ENCODE results near the gene ENPEP. TPM values are rescaled to one million over a fixed set of nuclear protein-coding genes. Genes with fewer than 3 reads are reported as not detected.
A peak's percentile ranks its signal among the peaks of the same experiment; 100 is the strongest.

Gene ENPEP
- total RNA-seq, 2 experiments from 2014 or later = 0.02 TPM; not detected in 1

- peak overlapping the region; percentile 81 for H3K4me3 Mint-ChIP-seq
- no peak for DNase-seq
- H3K9me3 Mint-ChIP-seq = no peaks in the 10 kb centered on the region
- peaks cover 14% of the 10 kb centered on the region for H3K4me1 Mint-ChIP-seq
- ChIA-PET CTCF (interaction anchor here (2.4 kb wide), 1 partner anchor 509 kb away, joined by 11 read pairs; no protein-coding TSS in a partner anchor), POLR2A (no interaction called here)
- no peaks in the 10 kb centered on the region for H3K36me3 Mint-ChIP-seq (ENCODE audit: low read depth)
- H3K27ac Mint-ChIP-seq = no peak overlapping the region
- H3K27me3 Mint-ChIP-seq = peaks cover 12% of the 10 kb centered on the region
Measured at GRCh38 chr4:110514889-110515479, 39.0 kb downstream of the ENPEP start.

DNA sequence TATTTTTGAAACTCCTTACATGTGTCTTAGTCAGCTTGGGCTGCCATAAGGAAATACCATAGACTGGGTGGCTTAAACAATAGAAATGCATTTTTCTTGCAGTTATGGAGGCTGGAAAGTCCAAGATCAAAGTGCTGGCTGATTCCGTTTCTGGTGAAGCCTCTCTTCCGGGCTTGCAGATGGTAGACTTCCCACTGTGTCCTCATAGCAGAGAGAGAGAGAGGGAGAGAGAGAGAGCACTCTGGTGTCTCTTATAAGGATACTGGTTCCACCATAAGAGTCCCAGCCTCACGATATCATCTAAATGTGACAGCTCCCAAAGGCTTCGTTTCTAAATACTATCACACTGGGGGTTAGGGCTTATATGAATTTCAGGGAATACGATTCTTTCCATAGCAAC is 39.7 kb downstream of the ENPEP start:
- ChIA-PET POLR2A (no interaction called here), CTCF (interaction anchor here (1.0 to 2.4 kb wide), 5 partner anchors 13 to 521 kb away, joined by 3 to 11 read pairs (median 5); no protein-coding TSS in a partner anchor)
- DNase-seq = no peak
- H3K4me1 Mint-ChIP-seq = peaks cover 14% of the 10 kb centered on the region
- no peaks in the 10 kb centered on the region for H3K36me3 Mint-ChIP-seq (ENCODE audit: low read depth)
- H3K27ac Mint-ChIP-seq = no peak overlapping the region
- peaks cover 17% of the 10 kb centered on the region for H3K27me3 Mint-ChIP-seq
- no peaks in the 10 kb centered on the region for H3K9me3 Mint-ChIP-seq
- H3K4me3 Mint-ChIP-seq = peak overlapping the region; percentile 81

DNA sequence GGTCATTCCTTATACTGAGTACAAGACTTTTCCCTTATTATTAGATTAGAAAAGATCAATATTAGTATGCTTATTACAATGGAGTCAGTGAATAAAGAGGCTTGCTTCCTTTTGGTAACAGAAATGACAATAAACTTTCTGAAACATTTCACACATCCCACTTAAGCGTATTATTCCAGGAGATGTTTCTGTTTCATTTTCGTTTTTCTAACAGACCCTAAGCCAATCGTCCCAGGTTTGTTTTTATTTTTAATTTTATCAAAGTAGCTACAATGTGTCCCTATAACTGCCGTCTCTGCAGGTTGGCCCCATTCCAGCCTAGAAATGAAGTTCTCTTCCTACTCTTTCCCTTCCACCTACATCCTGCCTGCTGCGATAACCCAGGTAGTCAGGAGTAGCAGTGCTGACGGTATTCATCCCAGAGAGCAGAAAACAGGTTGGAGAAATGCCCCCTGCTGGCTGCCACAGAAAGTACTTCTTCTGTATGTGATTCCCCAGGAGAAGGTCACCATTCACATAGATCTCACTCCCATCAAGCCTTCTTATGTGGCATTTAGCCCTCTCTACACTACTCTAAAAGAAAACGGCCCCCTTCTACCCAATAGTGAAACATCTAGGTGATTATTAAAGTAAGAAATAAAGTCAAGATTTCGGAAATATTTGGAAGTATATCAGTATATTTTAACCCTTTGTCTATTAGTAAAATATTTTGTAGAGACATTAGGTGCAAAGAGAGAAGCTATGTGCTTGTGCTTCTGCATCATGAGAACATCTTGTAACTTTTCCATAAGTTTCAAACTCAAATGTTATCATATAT is 40.4 kb downstream of the ENPEP start:
- no peaks in the 10 kb centered on the region for H3K9me3 Mint-ChIP-seq
- H3K36me3 Mint-ChIP-seq (ENCODE audit: low read depth) = no peaks in the 10 kb centered on the region
- peak overlapping the region; percentile 81 for H3K4me3 Mint-ChIP-seq
- peaks cover 21% of the 10 kb centered on the region for H3K27me3 Mint-ChIP-seq
- peak overlapping the region; percentile 31 for H3K27ac Mint-ChIP-seq
- POLR2A ChIA-PET = no interaction called here
- H3K4me1 Mint-ChIP-seq = peaks cover 14% of the 10 kb centered on the region
- CTCF ChIA-PET = interaction anchor here (0.8 to 2.4 kb wide), 8 partner anchors 12 to 522 kb away, joined by 3 to 11 read pairs (median 4); no protein-coding TSS in a partner anchor
- DNase-seq = peak; percentile 72

GRCh38 chr4:110518889-110519490 is 43.0 kb downstream of the ENPEP start:
- peaks cover 24% of the 10 kb centered on the region for H3K27me3 Mint-ChIP-seq
- no peaks in the 10 kb centered on the region for H3K36me3 Mint-ChIP-seq (ENCODE audit: low read depth)
- POLR2A ChIA-PET = no interaction called here
- H3K4me3 Mint-ChIP-seq = no peak overlapping the region
- H3K27ac Mint-ChIP-seq = no peak overlapping the region
- no peaks in the 10 kb centered on the region for H3K9me3 Mint-ChIP-seq
- peak; percentile 38 for DNase-seq
- peaks cover 14% of the 10 kb centered on the region for H3K4me1 Mint-ChIP-seq
- CTCF ChIA-PET = interaction anchor here (0.7 to 2.2 kb wide), 2 partner anchors 519 to 521 kb away, joined by 3 to 5 read pairs; no protein-coding TSS in a partner anchor

GRCh38 chr4:110520886-110521285 is 44.9 kb downstream of the ENPEP start:
- Mint-ChIP-seq H3K9me3 (no peaks in the 10 kb centered on the region), H3K27me3 (peaks cover 25% of the 10 kb centered on the region), H3K4me1 (peaks cover 6% of the 10 kb centered on the region), H3K36me3 (ENCODE audit: low read depth) (no peaks in the 10 kb centered on the region), H3K27ac (no peak overlapping the region), H3K4me3 (no peak overlapping the region)
- CTCF ChIA-PET = interaction anchor here (0.6 to 1.5 kb wide), 2 partner anchors 279 to 523 kb away, joined by 3 to 4 read pairs; no protein-coding TSS in a partner anchor
- POLR2A ChIA-PET = no interaction called here
- DNase-seq = no peak

- Mint-ChIP-seq H3K9me3 (no peaks in the 10 kb centered on the region), H3K27ac (no peak overlapping the region)
Measured at GRCh38 chr4:110526589-110526988, 50.6 kb downstream of the ENPEP start.

GRCh38 chr4:110527156-110527555 is 51.2 kb downstream of the ENPEP start:
- POLR2A ChIA-PET = interaction anchor here (0.7 kb wide), 1 partner anchor 70 kb away, joined by 3 read pairs; no protein-coding TSS in a partner anchor
- DNase-seq = peak; percentile 11
- CTCF ChIA-PET = no interaction called here

More at GRCh38 chr4:110526589-110526988, 50.6 kb downstream of the ENPEP start:
- DNase-seq = no peak
- H3K36me3 Mint-ChIP-seq (ENCODE audit: low read depth) = no peaks in the 10 kb centered on the region
- ChIA-PET CTCF (interaction anchor here (0.6 kb wide), 1 partner anchor 211 kb away, joined by 4 read pairs; no protein-coding TSS in a partner anchor), POLR2A (interaction anchor here (0.7 kb wide), 1 partner anchor 71 kb away, joined by 3 read pairs; no protein-coding TSS in a partner anchor)
- no peak overlapping the region for H3K4me3 Mint-ChIP-seq
- H3K4me1 Mint-ChIP-seq = peaks cover 13% of the 10 kb centered on the region
- H3K27me3 Mint-ChIP-seq = peaks cover 8% of the 10 kb centered on the region

GRCh38 chr4:110532901-110533589 is 57.1 kb downstream of the ENPEP start:
- Mint-ChIP-seq H3K36me3 (ENCODE audit: low read depth) (no peaks in the 10 kb centered on the region), H3K27me3 (peaks cover 16% of the 10 kb centered on the region), H3K27ac (no peak overlapping the region), H3K9me3 (no peaks in the 10 kb centered on the region), H3K4me1 (peaks cover 2% of the 10 kb centered on the region), H3K4me3 (no peak overlapping the region)
- ChIA-PET CTCF (no interaction called here), POLR2A (no interaction called here)
- no peak for DNase-seq

More at GRCh38 chr4:110527156-110527555, 51.2 kb downstream of the ENPEP start:
- H3K9me3 Mint-ChIP-seq = no peaks in the 10 kb centered on the region
- no peak overlapping the region for H3K27ac Mint-ChIP-seq
- no peak overlapping the region for H3K4me3 Mint-ChIP-seq
- H3K4me1 Mint-ChIP-seq = peaks cover 13% of the 10 kb centered on the region
- no peaks in the 10 kb centered on the region for H3K36me3 Mint-ChIP-seq (ENCODE audit: low read depth)
- peaks cover 10% of the 10 kb centered on the region for H3K27me3 Mint-ChIP-seq

DNA sequence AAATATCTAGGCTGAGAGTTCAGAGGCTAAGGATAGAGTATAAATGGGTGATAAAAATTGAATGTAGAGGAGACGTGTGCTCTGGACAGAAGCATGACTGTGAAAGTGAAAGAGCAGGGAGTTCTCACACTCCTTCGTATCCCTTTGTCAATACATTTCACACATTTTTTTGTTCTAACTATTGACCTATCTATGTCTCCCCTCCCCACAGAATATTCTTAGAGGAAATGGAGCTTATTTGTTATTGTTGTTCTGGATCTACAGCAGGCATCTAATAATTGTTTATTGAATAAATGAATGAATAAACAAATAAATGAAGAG is 57.6 kb downstream of the ENPEP start:
- POLR2A ChIA-PET = no interaction called here
- H3K27me3 Mint-ChIP-seq = peaks cover 15% of the 10 kb centered on the region
- H3K27ac Mint-ChIP-seq = no peak overlapping the region
- H3K36me3 Mint-ChIP-seq (ENCODE audit: low read depth) = no peaks in the 10 kb centered on the region
- no peak for DNase-seq
- no peak overlapping the region for H3K4me3 Mint-ChIP-seq
- no peaks in the 10 kb centered on the region for H3K9me3 Mint-ChIP-seq
- peaks cover 2% of the 10 kb centered on the region for H3K4me1 Mint-ChIP-seq
- CTCF ChIA-PET = interaction anchor here (1.1 kb wide), 2 partner anchors 214 to 532 kb away, joined by 3 to 5 read pairs; no protein-coding TSS in a partner anchor

- Mint-ChIP-seq H3K27me3 (peaks cover 15% of the 10 kb centered on the region), H3K4me3 (no peak overlapping the region), H3K4me1 (peaks cover 2% of the 10 kb centered on the region), H3K36me3 (ENCODE audit: low read depth) (no peaks in the 10 kb centered on the region), H3K9me3 (no peaks in the 10 kb centered on the region), H3K27ac (no peak overlapping the region)
- POLR2A ChIA-PET = no interaction called here
- no peak for DNase-seq
- CTCF ChIA-PET = interaction anchor here (0.8 to 1.1 kb wide), 4 partner anchors 14 to 532 kb away, joined by 3 to 6 read pairs (median 4); no protein-coding TSS in a partner anchor
Measured at GRCh38 chr4:110533940-110534339, 58.0 kb downstream of the ENPEP start.

- Mint-ChIP-seq H3K4me3 (no peak overlapping the region), H3K36me3 (ENCODE audit: low read depth) (no peaks in the 10 kb centered on the region), H3K27me3 (peaks cover 16% of the 10 kb centered on the region), H3K9me3 (no peaks in the 10 kb centered on the region), H3K27ac (no peak overlapping the region), H3K4me1 (no peaks in the 10 kb centered on the region)
- CTCF ChIA-PET = no interaction called here
- no peak for DNase-seq
- POLR2A ChIA-PET = no interaction called here
Measured at GRCh38 chr4:110540581-110540980, 64.6 kb downstream of the ENPEP start.

- Mint-ChIP-seq H3K4me1 (no peaks in the 10 kb centered on the region), H3K27ac (no peak overlapping the region), H3K9me3 (no peaks in the 10 kb centered on the region), H3K27me3 (peaks cover 16% of the 10 kb centered on the region), H3K4me3 (no peak overlapping the region), H3K36me3 (ENCODE audit: low read depth) (no peaks in the 10 kb centered on the region)
- DNase-seq = no peak
- POLR2A ChIA-PET = no interaction called here
- CTCF ChIA-PET = no interaction called here
Measured at GRCh38 chr4:110540982-110541451, 65.1 kb downstream of the ENPEP start.
